Measurements from ENCODE around the gene ZFP91. TPM values are rescaled to one million over a fixed set of nuclear protein-coding genes. Genes with fewer than 3 reads are reported as not detected.

ZFP91 gene
- total RNA-seq, 3 donors from 2014 or later (not counting 1 experiment from before 2014, with no cell fraction given), result 54.8 to 61.8 (median 57.8) TPM

DNA sequence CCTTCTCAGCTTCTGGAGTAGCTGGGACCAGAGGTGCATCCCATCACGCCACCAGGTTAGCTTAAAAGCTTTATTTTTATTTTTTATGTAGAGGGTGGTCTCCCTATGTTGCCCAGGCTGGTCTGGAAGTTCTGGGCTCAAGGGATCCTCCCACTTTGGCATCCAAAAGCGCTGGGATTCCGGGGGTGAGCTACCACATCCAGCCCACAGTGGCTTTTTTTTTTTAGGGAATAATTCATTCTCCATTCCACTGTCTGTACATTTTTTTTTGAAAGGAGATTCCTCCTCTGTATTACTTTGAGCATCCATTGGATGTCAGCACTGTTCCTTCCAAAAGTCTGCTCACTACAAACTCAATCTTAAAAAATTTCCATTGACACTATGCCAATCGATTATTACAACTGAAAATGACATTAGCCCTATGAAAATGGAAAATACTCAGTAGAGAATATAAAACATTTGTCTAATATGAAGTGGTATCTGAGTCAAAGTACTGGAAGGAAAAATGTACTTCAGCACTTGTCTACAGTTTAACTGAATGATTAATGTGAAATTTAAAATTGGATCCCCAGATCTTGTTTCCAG lies 1.9 kb upstream of the ZFP91 start:
- Histone ChIP-seq H3K36me3 (ENCODE audit: control insufficient read depth, insufficient read depth, low read length) (peaks cover 2% of the 10 kb centered on the region), H3K9me3 (ENCODE audit: control insufficient read depth, insufficient read depth, low read length) (no peaks in the 10 kb centered on the region), H3K4me3 (ENCODE audit: low read length) (peak overlapping the region; percentile 79), H3K4me1 (ENCODE audit: control insufficient read depth, insufficient read depth, low read length) (peaks cover 40% of the 10 kb centered on the region), H3K27me3 (ENCODE audit: control insufficient read depth, insufficient read depth, low read length) (no peaks in the 10 kb centered on the region), H3K27ac (ENCODE audit: low read length) (peak overlapping the region; percentile 99)
- peak in 1 of 2 donors; percentile 66 for DNase-seq
- H3K4me3 Mint-ChIP-seq, result peak overlapping the region; percentile 91
- H3K4me1 Mint-ChIP-seq, result peaks cover 80 to 87% of the 10 kb centered on the region in 2 donors
- H3K9me3 Mint-ChIP-seq, result no peaks in the 10 kb centered on the region
- H3K27me3 Mint-ChIP-seq (ENCODE audit: low read depth in 2 of 2), result peaks cover 0 to 3% of the 10 kb centered on the region in 2 donors
- WGBS (ENCODE audit: insufficient coverage), result 15% methylated on average over 2 of the region's 4 CpGs
- H3K36me3 Mint-ChIP-seq, result no peaks in the 10 kb centered on the region
- intact Hi-C loops (cut with micrococcal nuclease), result loop anchor here (5.0 to 10.0 kb wide), 2 partner anchors 782 to 1010 kb away; partner anchors contain the start of gene UBE2L6
- no peak for ATAC-seq
- peak overlapping the region; percentile 99 to 100 for H3K27ac Mint-ChIP-seq
- TF ChIP-seq, protein P1, sequence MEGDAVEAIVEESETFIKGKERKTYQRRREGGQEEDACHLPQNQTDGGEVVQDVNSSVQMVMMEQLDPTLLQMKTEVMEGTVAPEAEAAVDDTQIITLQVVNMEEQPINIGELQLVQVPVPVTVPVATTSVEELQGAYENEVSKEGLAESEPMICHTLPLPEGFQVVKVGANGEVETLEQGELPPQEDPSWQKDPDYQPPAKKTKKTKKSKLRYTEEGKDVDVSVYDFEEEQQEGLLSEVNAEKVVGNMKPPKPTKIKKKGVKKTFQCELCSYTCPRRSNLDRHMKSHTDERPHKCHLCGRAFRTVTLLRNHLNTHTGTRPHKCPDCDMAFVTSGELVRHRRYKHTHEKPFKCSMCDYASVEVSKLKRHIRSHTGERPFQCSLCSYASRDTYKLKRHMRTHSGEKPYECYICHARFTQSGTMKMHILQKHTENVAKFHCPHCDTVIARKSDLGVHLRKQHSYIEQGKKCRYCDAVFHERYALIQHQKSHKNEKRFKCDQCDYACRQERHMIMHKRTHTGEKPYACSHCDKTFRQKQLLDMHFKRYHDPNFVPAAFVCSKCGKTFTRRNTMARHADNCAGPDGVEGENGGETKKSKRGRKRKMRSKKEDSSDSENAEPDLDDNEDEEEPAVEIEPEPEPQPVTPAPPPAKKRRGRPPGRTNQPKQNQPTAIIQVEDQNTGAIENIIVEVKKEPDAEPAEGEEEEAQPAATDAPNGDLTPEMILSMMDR (IDR thresholded peaks at IDR 0.05), result no peak

- Histone ChIP-seq H3K4me3 (ENCODE audit: low read length) (peak overlapping the region; percentile 79), H3K27ac (ENCODE audit: low read length) (peak overlapping the region; percentile 99), H3K27me3 (ENCODE audit: control insufficient read depth, insufficient read depth, low read length) (no peaks in the 10 kb centered on the region), H3K4me1 (ENCODE audit: control insufficient read depth, insufficient read depth, low read length) (peaks cover 40% of the 10 kb centered on the region), H3K36me3 (ENCODE audit: control insufficient read depth, insufficient read depth, low read length) (peaks cover 2% of the 10 kb centered on the region), H3K9me3 (ENCODE audit: control insufficient read depth, insufficient read depth, low read length) (no peaks in the 10 kb centered on the region)
- peak overlapping the region; percentile 91 for H3K4me3 Mint-ChIP-seq
- no peaks in the 10 kb centered on the region for H3K9me3 Mint-ChIP-seq
- H3K27ac Mint-ChIP-seq, result peak overlapping the region; percentile 99 to 100
- no peaks in the 10 kb centered on the region for H3K36me3 Mint-ChIP-seq
- intact Hi-C loops (cut with micrococcal nuclease), result loop anchor here (2.0 to 10.0 kb wide), 7 partner anchors 53 to 1047 kb away; partner anchors contain the start of genes FAM111A, MED19, SELENOH and TIMM10
- ATAC-seq (peak; percentile 27 to 45 (median 40)), DNase-seq (peak; percentile 79 to 94)
- 0% methylated on average over 21 of the region's 21 CpGs for WGBS (ENCODE audit: insufficient coverage)
- H3K4me1 Mint-ChIP-seq, result peaks cover 82 to 89% of the 10 kb centered on the region in 2 donors
- peaks cover 0 to 3% of the 10 kb centered on the region in 2 donors for H3K27me3 Mint-ChIP-seq (ENCODE audit: low read depth in 2 of 2)
- TF ChIP-seq, protein P1 (IDR thresholded peaks at IDR 0.05), result no peak
These were observed 1.2 kb upstream of the ZFP91 start for GRCh38 chr11:58577555-58578135.

DNA sequence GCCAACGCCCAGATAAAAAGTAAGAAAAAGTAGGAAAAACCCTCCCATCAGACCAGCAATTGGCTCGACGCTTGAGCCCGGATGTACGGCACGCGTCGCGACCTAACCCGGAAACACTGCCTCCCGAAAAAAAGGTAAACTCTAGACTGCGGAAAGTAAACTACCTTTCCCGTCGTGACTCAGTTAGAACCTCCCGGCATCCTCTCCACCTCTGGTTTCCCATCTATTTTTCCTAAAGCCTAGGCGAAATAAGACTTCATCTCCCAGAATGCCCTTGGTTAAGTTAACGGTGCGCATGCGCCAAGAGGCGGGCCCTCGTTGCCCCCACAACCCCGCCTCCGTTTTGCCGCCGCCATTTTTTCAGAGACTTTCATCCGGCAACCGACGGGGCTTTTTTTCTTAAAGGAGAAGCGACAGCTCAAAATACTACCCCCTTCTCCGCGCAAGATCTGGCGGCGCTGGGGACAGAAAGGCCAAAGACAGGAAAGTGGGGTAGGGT lies 678 bp upstream of the ZFP91 start:
- Histone ChIP-seq H3K27ac (ENCODE audit: low read length) (peak overlapping the region; percentile 99), H3K9me3 (ENCODE audit: control insufficient read depth, insufficient read depth, low read length) (no peaks in the 10 kb centered on the region), H3K27me3 (ENCODE audit: control insufficient read depth, insufficient read depth, low read length) (no peaks in the 10 kb centered on the region), H3K4me3 (ENCODE audit: low read length) (peak overlapping the region; percentile 79), H3K36me3 (ENCODE audit: control insufficient read depth, insufficient read depth, low read length) (peaks cover 2% of the 10 kb centered on the region), H3K4me1 (ENCODE audit: control insufficient read depth, insufficient read depth, low read length) (peaks cover 35% of the 10 kb centered on the region)
- Mint-ChIP-seq H3K27me3 (ENCODE audit: low read depth in 2 of 2) (peaks cover 0 to 3% of the 10 kb centered on the region in 2 donors), H3K4me3 (peak overlapping the region; percentile 91), H3K9me3 (no peaks in the 10 kb centered on the region), H3K4me1 (peaks cover 86 to 92% of the 10 kb centered on the region in 2 donors), H3K27ac (peak overlapping the region; percentile 99 to 100), H3K36me3 (no peaks in the 10 kb centered on the region)
- peak; percentile 90 to 98 for DNase-seq
- peak; percentile 34 to 54 (median 50) for ATAC-seq
- TF ChIP-seq, protein P1 (IDR thresholded peaks at IDR 0.05), result no peak
- WGBS (ENCODE audit: insufficient coverage), result 0% methylated on average over 32 of the region's 33 CpGs
- intact Hi-C loops (cut with micrococcal nuclease), result loop anchor here (2.0 to 10.0 kb wide), 7 partner anchors 53 to 1047 kb away; partner anchors contain the start of genes FAM111A, MED19, SELENOH and TIMM10
